Measurements from ENCODE around the gene PCSK4. TPM values are rescaled to one million over a fixed set of nuclear protein-coding genes. Genes with fewer than 3 reads are reported as not detected.
"Not testable (repeated sequence)": the region's sequence is repeated elsewhere in the genome, so short reads cannot be mapped to it uniquely, and the experiment has no call there.

Gene PCSK4
- total RNA-seq, 1 donor from 2014 or later: 0.53 TPM

DNA sequence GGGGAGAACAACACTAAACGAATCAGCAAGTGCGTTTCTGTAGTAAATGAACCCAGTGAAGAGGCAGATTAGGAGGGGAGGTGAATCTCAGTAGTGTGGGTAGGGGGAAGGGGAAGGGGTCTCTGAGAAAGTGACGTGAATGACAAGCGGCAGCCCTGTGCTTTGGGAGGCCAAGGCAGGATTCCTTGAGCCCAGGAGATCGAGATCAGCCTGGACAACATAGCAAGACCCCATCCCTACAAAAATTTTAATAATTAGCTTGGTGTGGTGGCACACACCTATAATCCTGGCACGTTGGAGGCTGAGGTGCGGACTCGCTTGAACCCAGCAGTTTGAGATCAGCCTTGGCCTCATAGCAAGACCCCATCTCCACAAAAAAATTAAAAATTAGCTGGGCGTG lies 41.9 kb upstream of the PCSK4 start:
- no peak overlapping the region for H3K4me3 ChIP-seq (ENCODE audit: low read depth, low read length)
- TF ChIP-seq, protein P1, sequence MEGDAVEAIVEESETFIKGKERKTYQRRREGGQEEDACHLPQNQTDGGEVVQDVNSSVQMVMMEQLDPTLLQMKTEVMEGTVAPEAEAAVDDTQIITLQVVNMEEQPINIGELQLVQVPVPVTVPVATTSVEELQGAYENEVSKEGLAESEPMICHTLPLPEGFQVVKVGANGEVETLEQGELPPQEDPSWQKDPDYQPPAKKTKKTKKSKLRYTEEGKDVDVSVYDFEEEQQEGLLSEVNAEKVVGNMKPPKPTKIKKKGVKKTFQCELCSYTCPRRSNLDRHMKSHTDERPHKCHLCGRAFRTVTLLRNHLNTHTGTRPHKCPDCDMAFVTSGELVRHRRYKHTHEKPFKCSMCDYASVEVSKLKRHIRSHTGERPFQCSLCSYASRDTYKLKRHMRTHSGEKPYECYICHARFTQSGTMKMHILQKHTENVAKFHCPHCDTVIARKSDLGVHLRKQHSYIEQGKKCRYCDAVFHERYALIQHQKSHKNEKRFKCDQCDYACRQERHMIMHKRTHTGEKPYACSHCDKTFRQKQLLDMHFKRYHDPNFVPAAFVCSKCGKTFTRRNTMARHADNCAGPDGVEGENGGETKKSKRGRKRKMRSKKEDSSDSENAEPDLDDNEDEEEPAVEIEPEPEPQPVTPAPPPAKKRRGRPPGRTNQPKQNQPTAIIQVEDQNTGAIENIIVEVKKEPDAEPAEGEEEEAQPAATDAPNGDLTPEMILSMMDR (IDR thresholded peaks at IDR 0.05; ENCODE audit: insufficient read depth, low read length, severe bottlenecking): no peak
- DNase-seq (ENCODE audit: low read depth) (no peak), FAIRE-seq (no peak)
- H3K27me3 ChIP-seq (ENCODE audit: control insufficient read depth, insufficient read depth, low read length): no peaks in the 10 kb centered on the region
- no peaks in the 10 kb centered on the region for H3K36me3 ChIP-seq (ENCODE audit: control insufficient read depth, insufficient read depth, low read length)

DNA sequence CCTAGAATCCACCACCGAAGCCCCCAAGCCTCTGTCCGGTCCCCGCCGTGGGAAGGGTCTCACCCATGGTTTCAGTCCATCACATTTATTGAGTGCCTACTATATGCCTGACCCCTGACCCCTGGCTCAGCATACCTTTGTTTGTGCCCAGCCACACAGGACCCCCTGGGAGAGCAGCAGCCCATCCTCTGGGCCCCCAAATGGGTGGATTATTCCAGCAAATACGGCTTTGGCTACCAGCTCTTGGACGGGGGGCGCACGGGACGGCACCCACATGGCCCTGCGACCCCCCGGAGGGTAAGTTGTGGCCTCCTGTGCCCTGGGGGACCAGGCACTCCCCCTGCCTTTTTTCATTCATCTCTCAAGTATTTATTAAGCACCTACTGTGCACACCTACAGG lies 41.4 kb upstream of the PCSK4 start:
- TF ChIP-seq, protein P1 (IDR thresholded peaks at IDR 0.05; ENCODE audit: insufficient read depth, low read length, severe bottlenecking): no peak
- no peak for DNase-seq (ENCODE audit: low read depth)
- no peak overlapping the region for H3K4me3 ChIP-seq (ENCODE audit: low read depth, low read length)
- no peaks in the 10 kb centered on the region for H3K36me3 ChIP-seq (ENCODE audit: control insufficient read depth, insufficient read depth, low read length)
- FAIRE-seq: no peak
- no peaks in the 10 kb centered on the region for H3K27me3 ChIP-seq (ENCODE audit: control insufficient read depth, insufficient read depth, low read length)

DNA sequence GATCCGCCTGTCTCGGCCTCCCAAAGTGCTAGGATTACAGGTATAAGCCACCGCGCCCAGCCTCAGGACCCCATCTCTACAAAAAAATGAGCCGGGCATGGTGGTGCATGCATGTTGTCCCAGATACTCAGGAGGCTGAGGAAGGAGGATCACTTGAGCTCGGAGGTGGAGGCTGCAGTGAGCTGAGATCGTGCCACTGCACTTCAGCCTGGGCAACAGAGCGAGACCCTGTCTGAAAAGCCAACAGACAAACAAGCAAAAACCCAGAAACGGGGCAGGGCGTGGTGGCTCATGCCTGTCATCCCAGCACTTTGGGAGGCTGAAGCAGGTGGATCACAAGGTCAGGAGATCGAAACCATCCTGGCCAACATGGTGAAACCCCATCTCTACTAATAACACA lies 40.7 kb upstream of the PCSK4 start:
- not testable (repeated sequence) for DNase-seq (ENCODE audit: low read depth); FAIRE-seq; H3K4me3 ChIP-seq (ENCODE audit: low read depth, low read length); H3K27me3 ChIP-seq (ENCODE audit: control insufficient read depth, insufficient read depth, low read length); H3K36me3 ChIP-seq (ENCODE audit: control insufficient read depth, insufficient read depth, low read length)

DNA sequence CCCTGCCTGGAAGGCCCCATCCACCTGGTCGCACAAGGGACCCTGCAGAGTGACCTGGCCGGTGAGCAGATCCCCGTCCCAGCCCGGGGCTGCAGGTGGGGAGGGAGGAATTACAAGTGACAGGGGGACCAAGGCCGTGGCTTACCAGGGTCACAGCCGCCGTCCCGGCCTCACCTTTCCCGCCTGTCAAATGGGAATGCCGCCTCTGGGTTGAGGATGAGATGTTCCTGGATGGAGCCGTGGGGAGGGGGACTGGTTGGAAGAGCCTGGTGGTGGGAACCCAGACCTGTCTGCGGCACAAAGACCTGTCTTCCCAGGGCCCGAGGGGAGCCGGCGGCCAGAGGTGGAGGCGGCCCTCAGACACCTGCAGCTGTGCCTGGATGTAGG lies 39.3 kb upstream of the PCSK4 start:
- FAIRE-seq (no peak), DNase-seq (ENCODE audit: low read depth) (no peak)
- peaks cover 5% of the 10 kb centered on the region for H3K27me3 ChIP-seq (ENCODE audit: control insufficient read depth, insufficient read depth, low read length)
- TF ChIP-seq, protein P1 (IDR thresholded peaks at IDR 0.05; ENCODE audit: insufficient read depth, low read length, severe bottlenecking): no peak
- H3K36me3 ChIP-seq (ENCODE audit: control insufficient read depth, insufficient read depth, low read length): no peaks in the 10 kb centered on the region
- no peak overlapping the region for H3K4me3 ChIP-seq (ENCODE audit: low read depth, low read length)

GRCh38 chr19:1528596-1529429 lies 38.7 kb upstream of the PCSK4 start:
- no peaks in the 10 kb centered on the region for H3K36me3 ChIP-seq (ENCODE audit: control insufficient read depth, insufficient read depth, low read length)
- DNase-seq (ENCODE audit: low read depth): no peak
- FAIRE-seq: no peak
- H3K27me3 ChIP-seq (ENCODE audit: control insufficient read depth, insufficient read depth, low read length): peaks cover 8% of the 10 kb centered on the region
- TF ChIP-seq, protein P1 (IDR thresholded peaks at IDR 0.05; ENCODE audit: insufficient read depth, low read length, severe bottlenecking): no peak
- H3K4me3 ChIP-seq (ENCODE audit: low read depth, low read length): no peak overlapping the region

- FAIRE-seq: no peak
- H3K27me3 ChIP-seq (ENCODE audit: control insufficient read depth, insufficient read depth, low read length): peaks cover 12% of the 10 kb centered on the region
Measured at GRCh38 chr19:1527650-1528309, 37.6 kb upstream of the PCSK4 start.

More at GRCh38 chr19:1527650-1528309, 37.6 kb upstream of the PCSK4 start:
- no peaks in the 10 kb centered on the region for H3K36me3 ChIP-seq (ENCODE audit: control insufficient read depth, insufficient read depth, low read length)
- no peak overlapping the region for H3K4me3 ChIP-seq (ENCODE audit: low read depth, low read length)
- TF ChIP-seq, protein P1 (IDR thresholded peaks at IDR 0.05; ENCODE audit: insufficient read depth, low read length, severe bottlenecking): no peak
- DNase-seq (ENCODE audit: low read depth): no peak

All from bronchial epithelial cell (primary cell).